ENCODE results near the gene KPNA2. TPM values are rescaled to one million over a fixed set of nuclear protein-coding genes. Genes with fewer than 3 reads are reported as not detected.

Gene KPNA2
- total and polyA plus RNA-seq, 10 of the 15 experiments (the other 5 are each of a cell fraction or from before 2014, with no cell fraction given): 202 to 731 (median 283) TPM

DNA sequence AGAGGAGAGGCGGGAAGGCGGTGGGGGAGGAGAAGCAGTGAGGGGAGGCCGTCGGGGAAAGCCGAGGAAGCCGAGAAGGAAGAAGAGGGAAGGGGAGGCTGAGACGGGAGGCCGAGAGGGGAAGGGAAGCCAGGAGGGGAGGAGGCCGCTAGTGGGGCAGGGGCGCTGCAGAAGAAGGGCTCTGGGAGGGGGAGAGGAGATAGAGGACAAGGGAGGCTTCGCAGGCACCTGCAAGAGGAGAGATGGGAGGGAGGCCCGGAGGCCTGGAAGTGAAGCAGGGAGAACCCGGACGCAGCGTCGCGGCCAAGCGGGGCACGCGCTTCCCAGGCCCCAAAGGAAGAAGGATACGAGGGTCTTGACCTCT is 41.6 kb upstream of the KPNA2 start (continued):
- TF ChIP-seq ZBTB40 (IDR thresholded peaks at IDR 0.05; ENCODE audit: borderline replicate concordance): peak; percentile 47
- TF ChIP-seq CHD4 (IDR thresholded peaks at IDR 0.05): no peak
- no peak for TF ChIP-seq ETV6 (conservative IDR thresholded peaks at IDR 0.05 in 1 of 2, IDR thresholded peaks at IDR 0.05 in 1 of 2; ENCODE audit: borderline replicate concordance in 1 of 2, low read depth in 1 of 2)
- no peak for TF ChIP-seq PAX8 (IDR thresholded peaks at IDR 0.05)
- no peak for TF ChIP-seq SREBF1 (IDR thresholded peaks at IDR 0.05; ENCODE audit: low read length)
- TF ChIP-seq, protein P1, sequence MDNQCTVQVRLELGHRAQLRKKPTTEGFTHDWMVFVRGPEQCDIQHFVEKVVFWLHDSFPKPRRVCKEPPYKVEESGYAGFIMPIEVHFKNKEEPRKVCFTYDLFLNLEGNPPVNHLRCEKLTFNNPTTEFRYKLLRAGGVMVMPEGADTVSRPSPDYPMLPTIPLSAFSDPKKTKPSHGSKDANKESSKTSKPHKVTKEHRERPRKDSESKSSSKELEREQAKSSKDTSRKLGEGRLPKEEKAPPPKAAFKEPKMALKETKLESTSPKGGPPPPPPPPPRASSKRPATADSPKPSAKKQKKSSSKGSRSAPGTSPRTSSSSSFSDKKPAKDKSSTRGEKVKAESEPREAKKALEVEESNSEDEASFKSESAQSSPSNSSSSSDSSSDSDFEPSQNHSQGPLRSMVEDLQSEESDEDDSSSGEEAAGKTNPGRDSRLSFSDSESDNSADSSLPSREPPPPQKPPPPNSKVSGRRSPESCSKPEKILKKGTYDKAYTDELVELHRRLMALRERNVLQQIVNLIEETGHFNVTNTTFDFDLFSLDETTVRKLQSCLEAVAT (IDR thresholded peaks at IDR 0.05): peak; percentile 55; the same call in 1 of the 2 replicates
- TF ChIP-seq RCOR1 (conservative IDR thresholded peaks at IDR 0.05; ENCODE audit: low read depth, low read length): no peak
- TF ChIP-seq CEBPB (IDR thresholded peaks at IDR 0.05; ENCODE audit: borderline replicate concordance in 1 of 2, low read depth in 2 of 2, low read length in 2 of 2): no peak
- TF ChIP-seq RB1 (IDR thresholded peaks at IDR 0.05; ENCODE audit: borderline replicate concordance): 0 out of 2 replicates have a peak, but pooled peaks have one; percentile 11
- peak; percentile 48; the same call in 1 of the 2 replicates for TF ChIP-seq EED (IDR thresholded peaks at IDR 0.05; ENCODE audit: low read depth)
- peak; percentile 73 to 76 for TF ChIP-seq IKZF2 (IDR thresholded peaks at IDR 0.05)
- TF ChIP-seq, protein P2, sequence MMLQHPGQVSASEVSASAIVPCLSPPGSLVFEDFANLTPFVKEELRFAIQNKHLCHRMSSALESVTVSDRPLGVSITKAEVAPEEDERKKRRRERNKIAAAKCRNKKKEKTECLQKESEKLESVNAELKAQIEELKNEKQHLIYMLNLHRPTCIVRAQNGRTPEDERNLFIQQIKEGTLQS (IDR thresholded peaks at IDR 0.05; ENCODE audit: borderline replicate concordance, extremely low read depth, low read depth, low read length): no peak
- TF ChIP-seq, protein P3, sequence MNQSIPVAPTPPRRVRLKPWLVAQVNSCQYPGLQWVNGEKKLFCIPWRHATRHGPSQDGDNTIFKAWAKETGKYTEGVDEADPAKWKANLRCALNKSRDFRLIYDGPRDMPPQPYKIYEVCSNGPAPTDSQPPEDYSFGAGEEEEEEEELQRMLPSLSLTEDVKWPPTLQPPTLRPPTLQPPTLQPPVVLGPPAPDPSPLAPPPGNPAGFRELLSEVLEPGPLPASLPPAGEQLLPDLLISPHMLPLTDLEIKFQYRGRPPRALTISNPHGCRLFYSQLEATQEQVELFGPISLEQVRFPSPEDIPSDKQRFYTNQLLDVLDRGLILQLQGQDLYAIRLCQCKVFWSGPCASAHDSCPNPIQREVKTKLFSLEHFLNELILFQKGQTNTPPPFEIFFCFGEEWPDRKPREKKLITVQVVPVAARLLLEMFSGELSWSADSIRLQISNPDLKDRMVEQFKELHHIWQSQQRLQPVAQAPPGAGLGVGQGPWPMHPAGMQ (IDR thresholded peaks at IDR 0.05; ENCODE audit: borderline replicate concordance): no peak
- no peak; the same call in 1 of the 2 replicates for TF ChIP-seq PKNOX1 (IDR thresholded peaks at IDR 0.05)
- TF ChIP-seq, protein P4, sequence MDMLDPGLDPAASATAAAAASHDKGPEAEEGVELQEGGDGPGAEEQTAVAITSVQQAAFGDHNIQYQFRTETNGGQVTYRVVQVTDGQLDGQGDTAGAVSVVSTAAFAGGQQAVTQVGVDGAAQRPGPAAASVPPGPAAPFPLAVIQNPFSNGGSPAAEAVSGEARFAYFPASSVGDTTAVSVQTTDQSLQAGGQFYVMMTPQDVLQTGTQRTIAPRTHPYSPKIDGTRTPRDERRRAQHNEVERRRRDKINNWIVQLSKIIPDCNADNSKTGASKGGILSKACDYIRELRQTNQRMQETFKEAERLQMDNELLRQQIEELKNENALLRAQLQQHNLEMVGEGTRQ (IDR thresholded peaks at IDR 0.05; ENCODE audit: borderline replicate concordance, low read depth, low read length): no peak
- no peak for TF ChIP-seq TAF1 (IDR thresholded peaks at IDR 0.05; ENCODE audit: borderline replicate concordance, low read depth, low read length)
- TF ChIP-seq GATAD2B (conservative IDR thresholded peaks at IDR 0.05; ENCODE audit: low read depth): peak; percentile 9; the same call in 1 of the 2 replicates
- TF ChIP-seq EZH2 (IDR thresholded peaks at IDR 0.05; ENCODE audit: borderline replicate concordance, control insufficient read depth, low read depth, low read length): no peak
- TF ChIP-seq MTA3 (IDR thresholded peaks at IDR 0.05; ENCODE audit: borderline replicate concordance, low read length): no peak

All from GM12878 (cell line).